ENCODE data around the gene BHLHE41.
A peak's percentile ranks its signal among the peaks of the same experiment; 100 is the strongest.

BHLHE41 gene

DNA sequence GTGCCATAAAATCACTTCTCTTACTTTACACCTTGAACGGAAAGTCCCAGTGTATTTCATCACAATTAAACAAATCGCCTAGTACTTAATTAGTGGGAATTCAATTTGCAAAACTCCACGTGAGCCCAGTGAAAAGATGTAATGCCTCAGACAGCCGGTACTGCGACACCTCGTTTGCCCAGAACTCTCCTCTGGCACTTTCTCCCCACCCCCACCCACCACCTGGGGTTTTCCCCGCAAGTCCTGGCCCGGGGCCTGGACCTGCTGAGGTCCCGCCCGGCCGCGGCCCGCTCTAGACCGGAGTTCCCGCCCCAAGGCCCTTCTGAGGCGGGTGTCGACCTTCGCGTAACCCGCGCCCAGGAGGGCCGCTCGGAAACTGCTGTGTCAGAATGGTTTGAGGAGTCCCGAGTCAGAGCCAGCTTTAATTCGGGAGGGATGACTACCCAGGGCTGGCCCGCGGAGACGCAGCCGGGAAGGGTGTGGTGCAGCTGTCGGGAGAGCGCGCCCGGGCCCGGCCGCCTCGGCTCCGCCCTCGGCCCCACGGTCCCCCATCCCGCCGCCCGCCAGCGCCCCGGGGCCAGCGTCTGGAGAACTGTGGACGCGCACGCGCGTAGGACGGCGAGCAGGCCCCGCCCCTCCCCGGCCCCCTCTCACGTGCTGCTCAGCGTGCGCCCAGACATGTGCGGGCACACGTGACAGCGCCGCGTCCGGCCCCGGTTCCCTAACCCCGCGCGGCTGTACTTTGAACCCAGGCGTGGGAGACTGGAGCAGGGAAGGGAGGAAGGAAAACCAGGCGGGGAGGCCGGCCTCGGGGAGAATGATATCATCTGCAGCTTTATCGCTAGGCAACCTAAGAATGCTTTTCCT lies 10.8 kb downstream of the BHLHE41 start:
- DNase-seq, result peak; percentile 74

DNA sequence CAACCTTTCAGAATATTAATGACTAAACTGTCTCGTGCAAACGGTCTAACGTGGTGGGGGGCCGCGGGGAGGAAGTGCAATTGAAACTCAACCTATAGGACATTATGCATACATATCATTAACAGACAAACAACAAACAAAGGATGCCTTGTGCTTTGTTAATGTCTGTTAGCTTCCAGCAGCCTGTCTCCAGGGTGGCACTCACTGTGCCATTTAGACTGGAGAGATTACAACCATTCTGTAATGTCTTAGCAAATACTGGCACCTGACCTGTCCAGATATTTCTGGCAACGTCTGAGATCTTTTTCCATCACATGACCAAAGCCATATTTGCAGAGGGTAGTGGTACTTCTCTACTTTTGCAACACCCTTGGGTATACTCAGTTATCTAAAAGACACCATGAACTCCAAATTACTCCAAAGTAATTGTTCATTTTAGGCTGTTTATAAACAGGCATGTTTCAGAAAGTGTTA lies 11.6 kb downstream of the BHLHE41 start:
- DNase-seq, result no peak

- DNase-seq, result no peak
Measured at GRCh38 chr12:26112703-26113147, 12.1 kb downstream of the BHLHE41 start.

DNA sequence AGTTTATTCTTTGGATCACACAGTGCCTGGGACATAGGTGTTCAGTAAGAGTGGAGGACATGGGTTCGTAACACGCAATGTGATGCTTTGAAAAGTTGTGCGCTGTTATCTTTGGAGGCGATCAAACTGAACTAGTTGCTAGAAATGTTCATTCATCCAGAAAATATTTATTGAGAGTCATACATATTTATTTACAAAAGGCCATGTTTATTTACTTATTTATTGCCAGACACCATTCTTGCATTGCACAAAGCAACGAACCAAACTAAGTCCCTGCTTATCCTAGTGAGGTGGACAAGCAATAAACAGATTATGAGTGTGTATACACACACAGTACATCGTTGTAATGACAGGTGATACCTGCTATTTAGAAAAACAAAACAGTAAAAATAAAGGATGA lies 12.6 kb downstream of the BHLHE41 start:
- no peak for DNase-seq

DNA sequence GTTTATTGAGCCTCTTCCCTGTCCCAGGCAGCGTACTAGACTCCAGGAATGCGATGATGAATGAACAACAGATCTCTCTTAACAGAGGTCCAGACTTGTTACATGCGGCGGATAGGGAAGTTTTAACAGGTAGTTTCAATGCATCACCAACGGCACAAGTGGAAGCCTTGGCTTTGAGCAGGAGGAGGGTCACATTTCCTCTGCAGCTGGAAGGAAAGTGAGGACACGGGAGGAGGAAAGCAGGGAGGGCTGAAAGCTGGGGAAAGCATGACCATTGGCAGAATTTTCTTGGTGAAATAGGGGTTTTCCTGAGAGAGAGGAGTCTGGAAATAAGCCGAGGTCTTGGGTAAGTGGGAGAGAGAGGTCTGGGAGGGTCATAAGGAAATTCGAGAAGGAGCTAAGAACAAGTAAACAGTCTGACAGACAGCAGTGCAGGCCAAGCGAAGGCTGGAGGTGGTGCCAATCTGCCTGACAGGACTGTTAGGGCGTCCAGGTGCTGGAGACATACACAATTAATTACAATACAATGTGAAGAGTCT lies 15.4 kb downstream of the BHLHE41 start:
- no peak for DNase-seq

- DNase-seq, result no peak
Measured at GRCh38 chr12:26108915-26109314, 15.9 kb downstream of the BHLHE41 start.

- no peak for DNase-seq
Measured at GRCh38 chr12:26106347-26106746, 18.5 kb downstream of the BHLHE41 start.

DNA sequence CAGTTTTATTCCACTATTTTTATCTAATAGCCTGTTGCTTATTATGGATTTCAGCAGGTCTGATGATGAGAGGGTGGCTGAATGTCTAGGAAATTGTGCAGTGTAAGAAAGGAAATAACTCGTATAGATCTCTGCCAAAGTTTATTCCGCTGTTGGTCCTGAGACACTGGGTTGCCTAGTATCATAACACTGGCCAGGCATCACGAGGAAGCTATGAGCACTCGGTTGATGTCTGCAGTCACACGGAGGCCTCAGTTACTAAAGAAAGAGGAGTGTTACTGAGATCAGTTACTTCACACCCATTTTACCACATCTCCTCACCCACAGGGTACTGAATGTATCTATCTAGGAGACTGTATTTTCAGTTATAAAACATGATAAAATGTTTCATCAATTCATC lies 21.9 kb downstream of the BHLHE41 start:
- DNase-seq, result no peak

DNA sequence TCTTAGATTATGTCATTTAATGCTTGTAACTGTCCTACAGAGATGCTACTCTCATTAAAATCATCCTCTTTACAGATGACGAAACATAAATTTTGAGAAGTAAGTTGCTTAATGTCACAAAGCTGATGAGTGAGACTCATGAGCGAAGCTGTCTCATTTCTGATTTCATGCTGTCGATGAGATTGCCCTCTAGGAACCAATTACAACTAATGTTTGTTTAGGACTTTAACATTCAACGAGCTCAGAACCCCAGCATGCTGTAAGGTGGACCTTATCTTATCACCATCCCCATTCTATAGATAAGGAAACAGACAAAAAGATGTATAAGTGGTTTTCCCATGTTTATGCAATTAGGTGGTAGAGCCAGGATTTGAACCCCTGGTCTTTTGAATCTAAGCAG lies 23.1 kb downstream of the BHLHE41 start:
- no peak for DNase-seq

DNA sequence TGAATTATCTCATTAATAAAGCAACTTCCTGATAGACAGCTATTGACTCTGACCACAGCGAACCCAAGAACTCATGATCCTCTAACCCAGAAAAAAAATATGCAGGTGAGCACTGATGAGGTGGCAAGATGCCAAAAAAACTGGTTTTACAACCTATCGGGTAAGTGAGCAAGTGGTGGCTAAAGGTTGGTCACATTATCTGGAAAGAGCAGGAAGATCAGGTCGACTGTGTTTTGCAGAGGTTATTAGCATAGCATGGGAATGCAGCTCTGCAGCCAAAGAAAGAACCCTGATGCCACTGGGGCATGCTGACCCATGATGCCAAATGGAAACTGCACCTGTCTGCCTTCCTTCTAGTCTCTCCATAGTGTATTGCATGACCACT lies 23.5 kb downstream of the BHLHE41 start:
- no peak for DNase-seq

GRCh38 chr12:26100666-26101349 lies 24.0 kb downstream of the BHLHE41 start:
- no peak for DNase-seq

- peak; percentile 53 for DNase-seq
Measured at GRCh38 chr12:26097046-26097878, 27.6 kb downstream of the BHLHE41 start.

DNA sequence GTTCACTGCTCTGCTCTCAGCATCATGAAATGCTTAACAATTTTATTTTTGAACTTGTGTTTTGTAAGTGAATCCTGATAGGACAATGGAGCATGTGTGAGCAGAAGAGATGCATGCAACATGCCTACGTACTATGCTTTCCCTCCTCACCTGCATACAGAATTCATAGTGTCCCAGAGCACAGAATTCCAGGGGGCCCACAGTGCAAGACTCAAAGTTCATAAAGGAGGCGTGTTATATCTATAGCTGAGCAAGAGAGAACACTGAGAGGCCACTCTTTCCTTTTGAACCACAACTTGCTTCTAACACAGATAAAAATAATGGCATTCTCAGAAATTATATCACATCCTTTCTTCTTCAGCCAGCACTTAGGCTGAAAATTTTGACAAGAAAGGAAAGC lies 28.8 kb downstream of the BHLHE41 start:
- no peak for DNase-seq

GRCh38 chr12:26095186-26095585 lies 29.7 kb downstream of the BHLHE41 start:
- DNase-seq, result no peak

DNA sequence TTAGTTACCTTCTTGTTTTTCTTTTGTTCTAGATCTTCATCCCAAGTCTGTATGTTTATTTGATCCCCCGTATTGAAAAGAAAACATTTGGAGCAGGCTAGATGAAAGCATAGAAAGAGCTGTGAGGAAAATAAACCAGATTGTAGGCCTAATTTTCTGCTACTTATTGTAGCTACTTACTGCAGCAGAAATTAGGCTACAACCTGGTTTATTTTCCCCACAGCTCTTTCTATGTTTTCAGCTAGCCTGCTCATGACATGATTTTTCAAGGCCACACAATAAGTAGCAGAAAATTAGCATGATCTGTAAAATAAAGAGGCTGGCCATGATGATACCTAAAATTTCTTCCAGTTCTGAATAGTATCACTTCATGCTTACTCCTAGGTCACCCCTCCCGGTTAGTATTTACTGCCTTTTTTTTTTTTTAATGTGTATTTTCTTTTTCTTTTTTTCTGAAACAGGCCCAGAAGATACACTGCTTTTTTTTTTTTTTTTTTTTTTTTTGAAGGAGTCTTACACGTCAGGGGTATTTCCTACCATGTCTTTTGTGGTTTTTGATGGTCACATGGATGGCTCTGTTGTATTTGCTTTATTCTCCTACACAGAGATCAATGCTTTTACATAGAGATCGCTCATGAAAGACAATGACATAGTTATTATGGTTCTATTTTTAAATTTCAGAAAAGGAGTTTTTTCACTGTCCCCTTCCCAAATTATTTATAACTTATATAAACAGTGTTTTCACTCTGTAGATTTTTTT lies 32.3 kb downstream of the BHLHE41 start:
- no peak for DNase-seq

- no peak for DNase-seq
Measured at GRCh38 chr12:26091822-26092221, 33.0 kb downstream of the BHLHE41 start.

DNA sequence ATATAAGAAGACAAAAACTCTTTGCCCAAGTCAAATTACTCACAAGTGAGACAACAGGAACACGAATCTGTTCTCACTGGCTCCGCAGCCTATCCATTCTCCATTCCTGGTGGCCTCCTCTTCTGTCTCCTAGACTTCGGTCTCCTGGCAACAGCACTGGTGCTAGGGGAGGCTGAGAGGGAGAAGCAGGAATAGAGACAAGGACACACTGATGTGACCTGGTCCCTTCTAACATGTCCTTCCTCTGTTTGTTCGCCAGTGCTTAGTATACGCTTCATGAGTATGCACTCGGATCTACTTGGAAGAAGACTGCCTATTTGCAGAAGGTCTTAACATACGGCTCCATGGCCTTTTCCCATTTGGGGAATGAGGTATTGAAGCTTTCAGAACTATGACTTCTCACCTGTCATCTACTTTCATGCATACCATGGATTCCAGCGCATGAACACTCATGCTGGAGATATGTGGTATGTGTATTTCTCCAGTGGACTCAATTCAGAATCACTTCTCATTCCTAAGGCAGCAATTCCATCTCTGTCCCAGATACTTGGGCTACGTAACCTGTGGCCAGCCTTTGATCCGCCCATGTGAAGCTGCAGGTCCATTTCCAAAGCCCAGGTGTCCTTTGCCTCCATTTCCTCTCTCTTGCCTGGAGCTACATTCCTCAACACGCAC lies 33.9 kb downstream of the BHLHE41 start:
- DNase-seq, result no peak

DNA sequence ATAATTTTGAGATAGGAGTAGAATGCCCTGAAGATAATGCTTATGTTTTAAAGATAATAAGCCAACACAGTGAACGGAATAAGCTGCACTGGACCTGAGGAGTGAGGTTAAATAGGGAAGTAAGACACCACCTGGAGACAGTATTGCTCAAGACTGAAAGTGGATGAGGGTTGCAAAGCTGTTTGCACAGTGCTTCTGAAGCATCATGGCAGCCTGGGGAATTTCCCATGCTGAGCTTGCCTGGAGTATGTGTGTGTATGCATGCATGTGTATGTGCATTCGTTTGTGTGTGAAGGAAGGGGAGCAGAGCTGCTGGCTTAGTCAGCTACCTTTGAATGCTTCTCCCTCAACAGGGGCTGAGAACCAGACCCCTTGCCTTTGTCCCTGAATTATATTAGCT lies 35.8 kb downstream of the BHLHE41 start:
- no peak for DNase-seq

DNA sequence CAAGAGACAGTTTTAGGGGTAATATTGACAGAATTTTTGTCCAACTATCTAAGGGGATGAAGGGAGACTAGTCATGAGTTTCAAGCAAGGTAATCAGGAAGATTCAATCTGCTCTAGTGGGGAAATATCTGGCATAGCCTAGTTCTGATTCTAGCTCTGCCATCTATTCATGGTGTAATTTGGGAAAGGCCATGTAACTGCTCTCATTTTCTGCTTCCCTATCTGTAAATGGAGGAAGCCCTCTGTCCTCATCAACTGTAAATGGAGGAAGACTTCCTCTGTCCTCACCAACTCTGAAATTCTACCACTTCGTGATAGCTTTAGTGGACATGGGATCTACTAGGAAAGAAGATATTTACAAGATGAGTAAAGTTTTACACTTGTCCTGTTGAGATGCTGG lies 37.9 kb downstream of the BHLHE41 start:
- no peak for DNase-seq

GRCh38 chr12:26080911-26081310 lies 43.9 kb downstream of the BHLHE41 start:
- no peak for DNase-seq

- DNase-seq, result no peak
Measured at GRCh38 chr12:26077915-26078702, 46.7 kb downstream of the BHLHE41 start.

Data from activated T-cell treated with anti-CD3 and anti-CD28 coated beads, Interleukin-2, amount 50 U/mL, for 1 hour (primary cell).